CD4-positive, alpha-beta T cell treated with Interleukin-4 for 4 hours (primary cell): ENCODE measurements around the gene ZNF460.
A peak's percentile ranks its signal among the peaks of the same experiment; 100 is the strongest.

Source experiments
- DNase-seq: peaks from one replicate; pipeline ENCODE4 v3.0.0-alpha.2; 2020

ZNF460 gene

DNA sequence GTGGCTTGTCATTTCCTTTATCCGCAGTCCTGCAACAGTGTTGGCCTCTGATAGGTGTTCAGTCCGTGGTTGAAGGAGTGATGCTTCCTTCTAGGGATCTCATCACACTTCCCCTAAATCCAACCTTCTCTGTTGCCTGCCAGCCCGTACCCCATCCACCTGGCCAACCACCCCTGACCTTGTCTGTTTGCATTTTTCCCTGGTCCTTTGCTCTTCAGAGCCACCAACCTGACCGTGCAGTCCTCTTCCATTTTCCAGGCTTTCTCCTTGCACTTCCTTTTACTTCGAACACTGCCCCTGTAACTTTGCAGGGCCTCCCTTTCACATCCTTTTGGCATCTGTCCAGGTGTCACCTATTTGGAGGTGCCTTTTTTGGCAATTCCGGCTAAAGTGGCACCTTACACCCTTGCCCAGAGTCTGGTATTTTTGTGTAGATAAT is 696 bp downstream of the ZNF460 start:
- peak; percentile 46 for DNase-seq

DNA sequence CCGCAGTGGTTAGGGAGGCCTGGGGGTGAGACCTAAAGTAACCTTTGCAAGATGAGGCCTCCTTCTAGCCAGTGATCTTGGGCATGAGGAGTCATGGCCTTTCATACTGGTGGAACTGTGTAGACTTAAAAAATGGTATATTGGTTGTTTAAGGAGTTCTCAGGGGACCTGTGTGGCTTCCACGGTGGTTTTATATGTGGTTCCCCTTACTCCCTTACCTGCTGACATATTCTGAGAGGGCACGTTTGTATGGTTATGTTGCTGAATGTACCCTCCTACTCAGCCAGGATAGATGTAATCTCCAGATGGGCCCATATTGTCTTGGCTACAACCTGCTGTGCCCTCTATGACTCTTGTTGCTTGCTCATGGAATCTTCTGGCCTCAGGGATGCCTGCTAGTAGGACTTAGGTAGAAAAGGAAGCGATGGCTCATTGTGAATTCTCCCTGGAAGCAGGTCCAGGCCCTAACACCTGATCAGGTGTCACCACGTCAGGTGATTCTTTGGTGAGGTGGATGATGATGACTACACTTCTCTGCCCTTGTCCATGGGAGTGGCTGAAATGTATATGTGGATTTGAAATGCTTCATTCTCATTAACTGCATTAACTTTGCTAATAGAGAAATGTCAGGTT is 1.8 kb downstream of the ZNF460 start:
- no peak for DNase-seq

DNA sequence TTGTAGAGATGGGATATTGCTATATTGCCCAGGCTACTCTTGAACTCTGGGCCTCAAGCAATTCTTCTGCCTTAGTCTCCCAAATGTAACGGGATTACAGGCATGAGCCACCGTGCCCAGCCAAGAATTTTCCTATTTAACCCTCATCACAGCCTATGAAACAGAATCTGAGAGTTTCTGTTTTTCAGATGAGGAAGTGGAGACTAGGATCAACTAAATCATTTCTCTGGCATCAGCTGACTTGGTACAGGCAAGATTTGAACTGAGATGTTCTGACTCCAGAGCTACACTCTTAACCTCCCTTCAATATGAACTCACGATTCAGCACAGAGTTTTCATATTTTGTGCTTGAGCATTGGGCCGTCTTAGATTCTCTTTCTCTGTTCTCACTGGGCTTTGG is 8.1 kb downstream of the ZNF460 start:
- DNase-seq, result no peak

DNA sequence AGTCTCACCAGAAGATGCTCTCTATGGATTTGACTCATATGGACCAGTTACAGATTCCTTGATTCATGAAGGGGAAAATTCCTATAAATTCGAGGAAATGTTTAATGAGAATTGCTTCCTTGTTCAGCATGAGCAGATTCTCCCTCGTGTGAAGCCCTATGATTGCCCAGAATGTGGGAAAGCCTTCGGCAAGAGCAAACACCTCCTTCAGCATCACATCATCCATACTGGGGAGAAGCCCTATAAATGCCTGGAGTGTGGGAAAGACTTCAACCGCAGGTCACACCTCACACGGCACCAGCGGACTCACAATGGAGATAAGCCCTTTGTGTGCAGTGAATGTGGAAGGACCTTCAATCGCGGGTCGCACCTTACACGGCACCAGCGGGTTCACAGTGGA is 10.7 kb downstream of the ZNF460 start:
- no peak for DNase-seq

DNA sequence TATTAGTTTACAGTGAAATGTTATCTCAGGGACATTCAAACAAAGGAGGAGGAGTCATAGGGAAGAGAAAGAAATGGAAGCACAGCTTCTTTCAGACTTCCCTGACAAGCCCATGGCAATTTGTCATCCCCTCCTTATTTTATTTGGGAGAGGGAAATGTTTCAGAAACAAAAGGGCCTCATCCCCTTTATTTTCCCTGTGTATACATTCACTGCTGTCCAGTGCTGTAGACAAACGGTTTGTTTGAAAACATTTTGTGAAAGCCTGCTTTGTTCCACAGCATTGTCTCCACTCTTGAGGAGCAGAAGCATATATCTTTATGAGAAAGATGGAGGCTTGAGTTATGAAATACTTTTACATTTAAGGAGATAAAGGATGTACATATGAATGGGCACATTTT is 12.3 kb downstream of the ZNF460 start:
- no peak for DNase-seq

DNA sequence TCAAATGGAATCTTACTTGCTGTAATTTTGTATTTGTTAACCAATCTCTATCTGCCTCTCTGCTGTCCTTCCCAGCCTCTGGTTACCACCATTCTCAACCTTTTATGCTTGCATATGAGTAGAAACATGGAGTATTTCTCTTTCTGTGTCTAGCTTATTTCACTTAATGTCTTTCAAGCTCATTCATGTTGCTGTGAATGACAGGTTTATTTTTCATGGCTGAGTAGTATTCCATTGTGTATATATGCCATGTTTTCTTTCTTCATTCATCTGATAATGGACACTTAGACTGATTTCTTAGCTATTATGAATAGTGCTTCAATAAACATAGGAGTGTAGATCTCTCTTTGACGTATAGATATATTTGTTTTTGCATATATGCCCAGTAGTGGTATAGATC is 13.4 kb downstream of the ZNF460 start:
- no peak for DNase-seq

DNA sequence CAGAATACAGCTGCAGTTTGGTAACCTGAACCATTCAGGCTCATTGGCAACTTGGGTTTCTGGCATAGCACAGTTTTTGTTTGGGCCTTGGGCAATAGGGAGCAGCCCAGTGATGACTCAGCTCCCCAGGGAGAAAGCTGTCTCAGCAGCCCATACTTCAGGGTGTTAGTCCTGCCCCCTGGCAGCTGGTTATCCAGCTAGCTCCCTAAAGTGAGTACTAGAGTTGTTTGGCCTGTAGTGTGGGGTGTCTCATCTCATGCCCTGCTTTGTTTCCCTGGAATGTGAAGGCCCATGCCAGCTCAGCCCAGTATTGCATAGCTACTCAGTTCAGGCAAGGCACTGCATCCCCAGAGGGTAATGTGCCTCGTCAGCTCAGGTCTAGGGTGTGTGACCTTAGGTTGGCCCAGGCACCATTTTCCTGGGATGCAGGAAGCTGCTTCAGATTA is 21.8 kb downstream of the ZNF460 start:
- no peak for DNase-seq

DNA sequence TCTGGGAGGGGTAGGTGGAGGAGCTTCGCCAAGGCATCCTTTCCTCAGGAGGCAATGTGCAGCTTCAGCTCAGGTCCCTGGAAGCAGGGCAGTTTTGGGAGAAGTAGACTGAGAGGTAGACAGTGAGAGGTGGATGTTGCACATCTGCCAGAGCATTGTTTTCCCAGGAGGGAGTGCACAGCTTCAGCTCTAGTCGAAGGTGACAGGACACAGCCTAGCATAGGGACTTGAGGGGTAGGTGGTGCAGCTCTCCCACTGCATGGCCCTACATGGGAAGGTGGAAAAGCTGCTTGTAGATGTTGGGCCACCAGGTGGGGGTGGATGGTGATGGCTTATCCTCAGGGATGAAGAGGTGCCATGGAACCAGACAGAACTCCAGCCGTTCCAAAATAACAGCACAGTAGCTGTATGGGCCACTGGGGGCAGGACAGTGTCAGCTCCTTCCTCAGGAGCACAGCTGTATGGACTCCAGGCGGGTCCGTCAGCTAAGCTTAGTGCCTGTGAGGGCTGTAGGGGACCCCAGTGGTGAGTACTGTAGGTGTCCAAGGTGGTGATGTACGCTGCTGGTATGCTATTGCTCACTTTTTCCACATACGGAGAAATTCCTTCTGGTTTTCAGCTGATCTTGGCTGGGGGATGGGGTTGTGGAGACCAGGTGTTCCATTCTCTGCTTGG is 22.6 kb downstream of the ZNF460 start:
- DNase-seq, result no peak

DNA sequence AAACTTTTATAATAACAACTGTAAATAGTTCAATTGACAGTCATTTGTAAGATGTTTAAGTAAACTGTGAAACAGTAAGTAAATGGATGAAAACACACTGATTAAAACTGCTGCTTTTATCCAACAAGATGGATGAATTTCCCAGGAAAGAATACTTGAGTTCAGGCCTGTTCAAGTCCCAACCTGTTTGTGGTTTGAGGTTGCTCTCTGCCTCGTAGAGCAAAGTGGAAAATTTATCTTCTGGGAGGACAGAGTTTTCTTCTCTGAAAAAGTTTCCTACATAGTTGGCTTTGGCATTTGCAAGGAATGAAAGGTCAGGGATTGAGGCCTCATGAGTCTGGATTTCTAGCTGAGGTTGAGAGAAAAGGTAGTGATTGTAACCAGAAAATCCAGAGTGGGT is 24.8 kb downstream of the ZNF460 start:
- DNase-seq, result no peak

DNA sequence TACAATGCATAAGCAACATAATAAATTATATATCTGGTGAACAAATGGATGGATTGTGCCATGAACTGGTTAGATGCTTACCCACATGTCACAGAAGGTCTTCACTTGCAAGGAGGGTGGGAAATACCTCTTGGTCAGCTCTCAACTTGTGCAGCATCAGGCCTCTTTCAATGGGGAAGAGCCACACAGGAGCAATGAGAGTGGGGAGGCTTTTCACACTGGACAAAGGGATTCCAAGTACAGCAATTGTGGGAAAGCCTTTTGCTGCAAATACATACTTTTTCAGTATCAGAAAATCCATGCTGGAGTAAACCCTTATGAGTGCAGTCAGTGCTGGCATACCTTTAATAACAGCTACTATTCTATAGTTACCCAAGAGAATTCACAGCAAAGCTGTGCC is 28.2 kb downstream of the ZNF460 start:
- DNase-seq, result no peak

DNA sequence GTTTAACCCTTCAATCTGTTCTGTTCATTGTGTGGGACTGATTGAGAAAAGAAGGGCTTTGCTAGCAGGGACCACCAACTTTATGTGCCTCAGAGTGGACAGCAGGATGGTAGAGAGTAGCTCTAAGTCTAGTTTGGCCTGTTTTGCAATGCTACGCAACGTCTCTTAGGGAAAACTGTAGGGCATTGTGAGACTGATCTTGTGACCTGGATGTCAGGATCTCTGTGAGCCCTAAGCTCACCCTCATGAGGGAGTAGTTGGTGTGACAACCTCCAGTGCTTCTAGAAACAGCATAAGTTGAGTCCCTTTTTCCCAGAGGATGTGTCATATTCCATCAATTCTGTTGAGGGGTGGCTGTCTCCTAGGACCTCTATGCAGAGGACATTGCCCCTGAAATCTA is 30.5 kb downstream of the ZNF460 start:
- DNase-seq, result no peak

DNA sequence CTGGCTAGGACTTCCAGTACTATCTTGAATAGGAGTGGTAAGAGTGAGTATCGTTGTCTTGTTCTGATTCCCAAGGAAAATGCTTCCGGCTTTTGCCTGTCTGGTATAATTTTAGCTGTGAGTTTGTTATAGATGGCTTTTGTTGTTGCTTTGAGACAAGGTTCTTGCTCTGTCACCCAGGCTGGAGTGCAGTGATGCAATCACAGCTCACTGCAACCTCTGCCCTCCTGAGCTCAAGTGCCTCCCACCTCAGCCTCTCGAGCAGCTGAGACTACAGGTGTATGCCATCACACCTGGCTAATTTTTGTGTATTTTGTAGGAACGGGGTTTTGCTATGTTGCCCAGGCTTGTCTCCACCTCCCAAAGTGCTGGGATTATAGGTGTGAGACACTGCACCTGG is 33.9 kb downstream of the ZNF460 start:
- DNase-seq, result no peak

DNA sequence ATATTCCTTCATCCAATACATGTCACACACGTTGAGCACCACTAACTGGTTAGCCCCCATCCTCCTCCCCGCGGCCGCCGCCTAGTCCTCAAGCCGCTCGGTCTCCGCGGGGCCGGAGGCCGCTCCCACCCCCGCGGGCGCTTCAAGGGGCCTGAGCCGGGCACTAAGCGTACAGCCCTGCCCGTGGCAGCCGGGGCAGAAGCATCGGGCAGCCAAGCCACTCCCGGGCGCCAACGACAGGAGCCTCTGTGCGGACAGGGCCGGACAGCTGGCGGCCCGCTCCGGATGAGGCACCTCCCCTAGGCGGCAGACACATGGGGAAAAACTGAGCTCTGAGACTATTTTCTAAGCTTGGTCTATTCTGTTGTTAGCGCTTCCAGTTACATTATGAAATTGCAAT is 37.2 kb downstream of the ZNF460 start:
- DNase-seq, result no peak

DNA sequence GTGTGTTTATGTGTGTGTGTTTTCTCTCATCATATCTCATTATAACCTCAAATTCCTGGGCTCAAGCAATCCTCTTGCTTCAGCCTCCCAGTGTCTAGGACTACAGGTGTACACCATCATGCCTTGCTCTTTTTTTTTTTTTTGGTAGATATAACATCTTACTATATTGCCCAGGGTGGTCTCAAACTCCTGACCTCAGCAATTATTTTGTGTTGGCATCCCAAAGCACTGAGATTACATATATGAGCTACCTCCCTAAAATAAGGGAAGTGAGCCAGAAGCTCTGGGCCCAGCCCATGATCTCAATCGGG is 39.5 kb downstream of the ZNF460 start:
- no peak for DNase-seq

DNA sequence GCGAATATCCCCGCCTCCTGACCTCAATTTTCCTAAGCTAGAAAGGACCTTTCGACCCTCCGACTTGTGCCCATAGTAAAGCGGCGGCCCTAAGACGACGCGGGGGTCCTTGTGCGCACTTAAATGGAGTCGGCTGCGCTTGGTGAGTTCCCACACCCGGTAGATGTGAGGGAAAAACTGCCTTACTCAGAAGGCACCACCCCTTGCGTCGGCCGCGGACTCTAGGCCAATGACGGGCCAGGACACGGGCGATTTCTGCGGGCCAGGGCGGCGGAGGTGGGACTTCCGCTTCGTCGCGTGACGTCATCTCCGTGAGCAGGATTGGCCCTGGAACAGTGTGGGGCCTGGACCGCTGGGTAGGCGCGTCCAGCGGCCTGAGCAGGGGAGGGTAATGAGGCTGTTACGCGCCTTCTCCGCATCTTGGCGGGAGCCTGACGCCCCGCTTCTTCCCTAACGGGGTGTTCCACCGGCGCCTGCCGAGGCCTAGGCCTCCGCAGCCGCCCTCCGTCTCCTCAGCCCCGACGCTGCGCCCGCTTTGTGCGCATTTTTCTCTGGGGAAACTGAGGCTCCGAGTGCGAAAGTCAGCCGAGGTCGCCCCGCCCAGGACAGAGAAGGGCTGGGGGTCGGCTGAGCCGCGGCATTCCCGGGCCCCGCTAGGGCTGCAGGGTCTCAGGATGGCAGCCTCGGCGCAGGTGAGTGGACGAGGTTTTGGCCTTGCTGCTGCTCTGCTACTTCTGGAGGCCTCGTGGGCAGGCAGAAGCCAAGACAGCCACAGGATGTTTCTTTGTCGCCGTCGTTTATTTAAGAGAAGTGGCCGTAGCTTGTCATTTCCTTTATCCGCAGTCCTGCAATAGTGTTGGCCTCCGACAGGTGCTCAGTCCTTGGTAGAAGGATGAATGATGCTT is 40.1 kb downstream of the ZNF460 start, which contains the start of gene ZNF543:
TSS of gene ZNF543 (plus strand) at position 293 of the 905 bp plus-strand sequence. CDS start at position 675, 382 bp downstream.
- DNase-seq, result peak; percentile 93

DNA sequence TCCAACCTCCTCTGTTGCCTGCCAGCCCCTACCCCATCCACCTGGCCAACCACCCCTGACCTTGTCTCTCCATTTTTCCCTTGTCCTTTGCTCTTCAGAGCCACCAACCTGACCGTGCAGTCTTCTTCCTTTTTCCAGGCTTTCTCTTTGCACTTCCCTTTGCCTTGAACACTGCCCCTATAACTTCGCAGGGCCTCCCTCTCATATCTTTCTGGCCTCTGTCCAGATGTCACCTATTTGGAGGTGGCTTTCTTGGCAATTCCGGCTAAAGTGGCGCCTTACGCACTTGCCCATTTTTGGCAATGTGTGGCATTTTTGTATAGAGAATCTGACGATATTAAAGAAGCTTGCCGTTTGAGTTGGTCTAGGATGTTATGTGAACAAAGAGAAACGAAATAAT is 40.8 kb downstream of the ZNF460 start:
- no peak for DNase-seq

DNA sequence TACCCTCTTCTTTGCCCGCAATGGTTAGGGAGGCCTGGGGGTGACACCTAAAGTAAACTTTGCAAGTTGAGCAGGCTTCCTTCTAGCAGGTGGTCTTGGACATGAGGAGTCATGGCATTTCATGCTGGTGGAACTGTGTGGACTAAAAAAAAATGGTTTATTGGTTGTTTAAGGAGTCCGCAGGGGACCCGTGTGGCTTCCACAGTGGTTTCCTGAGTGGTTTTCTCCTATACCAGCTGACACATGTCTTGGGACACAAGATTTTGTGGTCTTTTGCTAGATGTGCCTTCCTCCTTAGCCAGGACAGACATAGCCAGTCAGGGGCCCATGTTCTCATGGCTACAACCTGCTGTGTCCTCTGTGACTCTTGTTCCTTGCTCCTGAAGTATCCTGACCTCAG is 41.5 kb downstream of the ZNF460 start:
- no peak for DNase-seq

DNA sequence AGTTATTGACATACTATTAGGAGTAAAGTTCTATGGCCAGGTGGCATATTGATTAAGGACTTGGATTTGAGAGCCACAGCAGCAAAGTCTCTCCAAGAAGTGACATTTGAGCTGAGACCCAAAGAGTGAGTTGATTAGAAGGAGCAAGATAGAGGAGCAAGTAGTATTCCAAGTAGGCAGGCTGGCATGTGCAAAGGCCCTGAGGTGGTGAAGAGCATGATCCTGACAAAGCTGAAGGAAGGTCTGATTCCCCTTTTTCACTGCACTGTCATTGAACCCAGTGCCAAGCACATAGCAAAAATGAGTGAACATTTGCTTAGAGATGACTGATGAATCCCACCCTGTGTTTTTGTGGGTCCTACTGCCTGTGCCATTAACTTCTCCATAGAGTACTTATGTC is 44.7 kb downstream of the ZNF460 start:
- no peak for DNase-seq

DNA sequence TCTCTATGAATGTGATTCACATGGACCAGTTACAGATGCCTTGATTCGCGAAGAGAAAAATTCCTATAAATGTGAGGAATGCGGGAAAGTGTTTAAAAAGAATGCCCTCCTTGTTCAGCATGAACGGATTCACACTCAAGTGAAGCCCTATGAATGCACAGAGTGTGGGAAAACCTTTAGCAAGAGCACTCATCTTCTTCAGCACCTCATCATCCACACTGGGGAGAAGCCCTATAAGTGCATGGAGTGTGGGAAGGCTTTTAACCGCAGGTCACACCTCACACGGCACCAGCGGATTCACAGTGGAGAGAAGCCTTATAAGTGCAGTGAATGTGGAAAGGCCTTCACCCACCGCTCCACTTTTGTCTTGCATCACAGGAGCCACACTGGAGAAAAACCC is 47.7 kb downstream of the ZNF460 start:
- no peak for DNase-seq

DNA sequence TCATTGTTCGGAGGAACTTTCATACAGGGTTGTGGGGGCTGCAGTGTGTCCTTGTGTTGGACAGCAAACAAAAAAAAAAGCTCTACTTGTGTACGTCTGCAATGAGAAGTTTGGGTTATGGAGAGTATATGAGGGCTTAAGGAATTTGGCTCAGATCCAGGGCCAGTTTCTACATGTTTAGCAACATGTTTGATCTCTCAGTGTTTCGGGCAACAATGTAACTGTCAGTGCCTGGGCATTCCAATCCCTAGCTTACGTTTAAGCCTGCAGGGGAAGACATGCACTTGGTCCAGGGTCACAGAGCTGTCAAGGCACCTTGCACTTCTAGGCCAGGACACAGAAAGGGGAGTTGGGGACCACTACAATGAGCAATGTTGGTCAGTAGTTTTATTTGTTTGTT is 53.9 kb downstream of the ZNF460 start:
- DNase-seq, result no peak

DNA sequence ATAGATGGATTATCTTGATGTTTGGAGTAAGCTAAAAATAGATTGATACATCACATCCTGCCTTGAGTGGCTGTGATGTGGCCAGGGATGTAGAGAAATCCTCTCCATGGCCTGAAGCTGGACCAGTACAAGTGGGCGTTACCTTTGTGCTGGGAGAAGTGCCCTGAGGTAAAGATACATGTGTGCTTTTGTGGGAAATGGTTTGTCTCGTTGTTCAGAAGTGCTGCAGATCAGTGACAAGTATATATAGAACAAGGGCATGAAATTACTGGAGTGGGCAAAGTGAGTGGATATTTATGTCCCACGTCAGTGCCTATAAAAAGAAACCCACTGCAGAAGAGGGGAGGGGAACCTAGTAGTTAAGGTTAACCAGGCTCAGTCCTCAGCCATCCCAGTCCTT is 58.6 kb downstream of the ZNF460 start:
- DNase-seq, result no peak

DNA sequence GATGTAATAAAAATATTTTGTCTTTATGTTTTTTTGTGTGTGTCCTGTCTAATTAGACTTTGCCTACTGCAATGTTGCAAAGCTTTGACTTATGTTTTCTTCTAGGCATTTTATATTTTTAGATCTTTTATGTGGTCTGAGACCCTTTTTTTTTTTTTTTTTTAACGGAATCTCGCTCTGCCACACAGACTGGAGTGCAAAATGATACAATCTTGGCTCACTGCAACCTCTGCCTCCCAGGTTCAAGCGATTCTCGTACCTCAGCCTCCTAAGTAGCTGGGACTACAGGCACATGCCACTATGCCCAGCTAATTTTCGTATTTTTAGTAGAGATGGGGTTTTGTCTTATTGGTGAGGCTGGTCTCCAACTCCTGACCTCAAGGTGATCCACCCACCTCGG is 62.3 kb downstream of the ZNF460 start:
- no peak for DNase-seq
